Neural cell (in vitro differentiated cells): ENCODE data around the gene NANP. TPM values are rescaled to one million over a fixed set of nuclear protein-coding genes. Genes with fewer than 3 reads are reported as not detected.

Experiments
- H2AFZ ChIP-seq: fragments of 200-600, 300-800 bp; sonication (generic), shearing (Covaris generic); 2 replicates; pipeline ENCODE4 v1.6.0; 2014; ENCODE audit warnings: low read depth, mild to moderate bottlenecking, antibody characterized with exemption, low read length, moderate library complexity
- H3F3A ChIP-seq: fragments of 200-600 bp; shearing (Covaris generic); 2 replicates; pipeline ENCODE4 v1.6.1; 2016; ENCODE audit warnings: mild to moderate bottlenecking, moderate library complexity, mixed read lengths, antibody characterized with exemption, low read length; ENCODE audit not compliant: insufficient read depth, poor library complexity, severe bottlenecking
- H3K27ac ChIP-seq: fragments of 200-600, 300-800 bp; sonication (generic), shearing (Covaris generic); 2 replicates; pipeline ENCODE4 v1.5.1; 2014; ENCODE audit warnings: mild to moderate bottlenecking, low read length, moderate library complexity
- H3K27me3 ChIP-seq: fragments of 300-800, 200-600 bp; sonication (generic), shearing (Covaris generic); 2 replicates; pipeline ENCODE4 v1.6.0; 2014; ENCODE audit warnings: mild to moderate bottlenecking, low read depth, low read length, moderate library complexity; ENCODE audit not compliant: insufficient read depth
- H3K36me3 ChIP-seq: fragments of 300-800, 200-600 bp; sonication (generic), shearing (Covaris generic); 2 replicates; pipeline ENCODE4 v1.5.1; 2014; ENCODE audit warnings: mild to moderate bottlenecking, antibody characterized with exemption, low read length, moderate library complexity; ENCODE audit not compliant: insufficient read depth
- H3K4me2 ChIP-seq: fragments of 300-800, 200-600 bp; sonication (generic), shearing (Covaris generic); 2 replicates; pipeline ENCODE4 v1.6.0; 2014; ENCODE audit warnings: mild to moderate bottlenecking, low read length
- H3K4me3 ChIP-seq: fragments of 300-800, 200-600 bp; sonication (generic), shearing (Covaris generic); 2 replicates; pipeline ENCODE4 v1.5.1; 2014; ENCODE audit warnings: mild to moderate bottlenecking, low read length, moderate library complexity
- H3K79me2 ChIP-seq: fragments of 200-600 bp; shearing (Covaris generic); replicated peaks from 2 replicates; pipeline ENCODE4 v1.6.0; 2014; ENCODE audit warnings: mild to moderate bottlenecking, low read length, moderate library complexity; ENCODE audit not compliant: insufficient read depth
- H3K9ac ChIP-seq: fragments of 300-800, 200-600 bp; sonication (generic), shearing (Covaris generic); 2 replicates; pipeline ENCODE4 v1.6.1; 2016; ENCODE audit warnings: mild to moderate bottlenecking, low read length, mixed read lengths
- H3K9me2 ChIP-seq: fragments of 200-600 bp; shearing (Covaris generic); 2 replicates; pipeline ENCODE4 v1.6.1; 2016; ENCODE audit warnings: mild to moderate bottlenecking, low read length, mixed read lengths; ENCODE audit not compliant: insufficient read depth
- H3K9me3 ChIP-seq: fragments of 200-600, 300-800 bp; sonication (generic), shearing (Covaris generic); 2 replicates; pipeline ENCODE4 v1.6.1; 2016; ENCODE audit warnings: mild to moderate bottlenecking, mixed run types, low read length, moderate library complexity, mixed read lengths
- H4K20me1 ChIP-seq: fragments of 200-600 bp; shearing (Covaris generic); 2 replicates; pipeline ENCODE4 v1.6.1; 2016; ENCODE audit warnings: mild to moderate bottlenecking, mixed run types; ENCODE audit not compliant: insufficient read depth
- CTCF ChIP-seq: fragments of 450-650 bp; IDR thresholded peaks from 2 replicates; pipeline ENCODE4 v1.5.1; 2014; ENCODE audit warnings: antibody characterized with exemption, mild to moderate bottlenecking, moderate library complexity; ENCODE audit not compliant: poor library complexity, severe bottlenecking
- EP300 ChIP-seq: fragments of 450-650 bp; conservative IDR thresholded peaks from 2 replicates; pipeline ENCODE4 v1.6.1; 2014; ENCODE audit warnings: antibody characterized with exemption, mild to moderate bottlenecking, moderate library complexity; ENCODE audit not compliant: poor library complexity, severe bottlenecking
- EZH2 ChIP-seq: fragments of 200-600, 300-800 bp; shearing (Covaris generic), sonication (generic); IDR thresholded peaks from 2 replicates; pipeline ENCODE4 v1.6.1; 2014; ENCODE audit warnings: antibody characterized with exemption, low read length, borderline replicate concordance, mild to moderate bottlenecking; ENCODE audit not compliant: insufficient read depth, poor library complexity, severe bottlenecking
- MXI1 ChIP-seq: fragments of 450-650 bp; conservative IDR thresholded peaks from 2 replicates; pipeline ENCODE4 v1.6.1; 2014; ENCODE audit warnings: antibody characterized with exemption, mild to moderate bottlenecking; ENCODE audit not compliant: poor library complexity, severe bottlenecking
- POLR2AphosphoS5 ChIP-seq: IDR thresholded peaks from 2 replicates; pipeline ENCODE4 v1.6.1; 2012
- RAD21 ChIP-seq: fragments of 450-650 bp; conservative IDR thresholded peaks from 2 replicates; pipeline ENCODE4 v1.6.1; 2014; ENCODE audit warnings: antibody characterized with exemption, mild to moderate bottlenecking, moderate library complexity
- SMC3 ChIP-seq: fragments of 450-650 bp; conservative IDR thresholded peaks from 2 replicates; pipeline ENCODE4 v1.6.1; 2014; ENCODE audit warnings: antibody characterized with exemption, mild to moderate bottlenecking, moderate library complexity; ENCODE audit not compliant: poor library complexity
- TAF1 ChIP-seq: IDR thresholded peaks from 2 replicates; pipeline ENCODE4 v1.6.1; 2012; ENCODE audit warnings: low read depth
- polyA plus RNA-seq: library from polyadenylated mRNA; depleted of rRNA; stranded (reverse); fragments of >200 nt; gene quantifications from 2 replicates; pipeline ENCODE4 v1.2.3, GENCODE V29; 2014
- TF ChIP-seq, protein P1 (sequence below): IDR thresholded peaks from 2 replicates; pipeline ENCODE4 v1.6.1; 2012; ENCODE audit warnings: borderline replicate concordance

NANP gene
- polyA plus RNA-seq, 1 donor from 2014 or later = 4.1 TPM

GRCh38 chr20:25608774-25609173 lies 15.0 kb downstream of the NANP start:
- H2AFZ ChIP-seq = no peak overlapping the region
- no peaks in the 10 kb centered on the region for H3K79me2 ChIP-seq
- no peak overlapping the region for H3K9ac ChIP-seq
- no peaks in the 10 kb centered on the region for H3K9me3 ChIP-seq
- H3K4me2 ChIP-seq = no peak overlapping the region
- H3K27me3 ChIP-seq = no peaks in the 10 kb centered on the region
- H3K4me3 ChIP-seq = no peak overlapping the region
- H3K36me3 ChIP-seq = no peaks in the 10 kb centered on the region
- no peak overlapping the region for H3K27ac ChIP-seq
- TF ChIP-seq, protein P1, sequence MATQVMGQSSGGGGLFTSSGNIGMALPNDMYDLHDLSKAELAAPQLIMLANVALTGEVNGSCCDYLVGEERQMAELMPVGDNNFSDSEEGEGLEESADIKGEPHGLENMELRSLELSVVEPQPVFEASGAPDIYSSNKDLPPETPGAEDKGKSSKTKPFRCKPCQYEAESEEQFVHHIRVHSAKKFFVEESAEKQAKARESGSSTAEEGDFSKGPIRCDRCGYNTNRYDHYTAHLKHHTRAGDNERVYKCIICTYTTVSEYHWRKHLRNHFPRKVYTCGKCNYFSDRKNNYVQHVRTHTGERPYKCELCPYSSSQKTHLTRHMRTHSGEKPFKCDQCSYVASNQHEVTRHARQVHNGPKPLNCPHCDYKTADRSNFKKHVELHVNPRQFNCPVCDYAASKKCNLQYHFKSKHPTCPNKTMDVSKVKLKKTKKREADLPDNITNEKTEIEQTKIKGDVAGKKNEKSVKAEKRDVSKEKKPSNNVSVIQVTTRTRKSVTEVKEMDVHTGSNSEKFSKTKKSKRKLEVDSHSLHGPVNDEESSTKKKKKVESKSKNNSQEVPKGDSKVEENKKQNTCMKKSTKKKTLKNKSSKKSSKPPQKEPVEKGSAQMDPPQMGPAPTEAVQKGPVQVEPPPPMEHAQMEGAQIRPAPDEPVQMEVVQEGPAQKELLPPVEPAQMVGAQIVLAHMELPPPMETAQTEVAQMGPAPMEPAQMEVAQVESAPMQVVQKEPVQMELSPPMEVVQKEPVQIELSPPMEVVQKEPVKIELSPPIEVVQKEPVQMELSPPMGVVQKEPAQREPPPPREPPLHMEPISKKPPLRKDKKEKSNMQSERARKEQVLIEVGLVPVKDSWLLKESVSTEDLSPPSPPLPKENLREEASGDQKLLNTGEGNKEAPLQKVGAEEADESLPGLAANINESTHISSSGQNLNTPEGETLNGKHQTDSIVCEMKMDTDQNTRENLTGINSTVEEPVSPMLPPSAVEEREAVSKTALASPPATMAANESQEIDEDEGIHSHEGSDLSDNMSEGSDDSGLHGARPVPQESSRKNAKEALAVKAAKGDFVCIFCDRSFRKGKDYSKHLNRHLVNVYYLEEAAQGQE = no peak
- TF ChIP-seq SMC3 = no peak
- no peak for TF ChIP-seq MXI1
- no peak for TF ChIP-seq CTCF
- TF ChIP-seq TAF1 = no peak
- no peak for TF ChIP-seq EP300
- TF ChIP-seq RAD21 = no peak
- TF ChIP-seq POLR2AphosphoS5 = no peak
- TF ChIP-seq EZH2 = no peak
- H4K20me1 ChIP-seq = no peaks in the 10 kb centered on the region
- H3K9me2 ChIP-seq = no peaks in the 10 kb centered on the region
- H3F3A ChIP-seq = no peaks in the 10 kb centered on the region

- H4K20me1 ChIP-seq = no peaks in the 10 kb centered on the region
- H3K9me3 ChIP-seq = no peaks in the 10 kb centered on the region
- H3K36me3 ChIP-seq = no peaks in the 10 kb centered on the region
- TF ChIP-seq TAF1 (no peak), RAD21 (no peak), MXI1 (no peak), SMC3 (no peak), CTCF (no peak), EZH2 (no peak), POLR2AphosphoS5 (no peak), EP300 (no peak)
- TF ChIP-seq, protein P1 = no peak
- H3K4me2 ChIP-seq = no peak overlapping the region
- no peak overlapping the region for H3K9ac ChIP-seq
- no peaks in the 10 kb centered on the region for H3K79me2 ChIP-seq
- H3K9me2 ChIP-seq = no peaks in the 10 kb centered on the region
- H3F3A ChIP-seq = no peaks in the 10 kb centered on the region
- no peak overlapping the region for H3K27ac ChIP-seq
- no peak overlapping the region for H2AFZ ChIP-seq
- no peak overlapping the region for H3K4me3 ChIP-seq
- H3K27me3 ChIP-seq = no peaks in the 10 kb centered on the region
These were observed 17.6 kb downstream of the NANP start for GRCh38 chr20:25606094-25606695.
